HG02678 (cell line): ENCODE data around the gene MOV10L1.

Experiments
- ATAC-seq: cut with Tn5 transposase; IDR thresholded peaks from one replicate; pipeline ENCODE4 v1.9.1; 2021; ENCODE audit warnings: mild to moderate bottlenecking, moderate library complexity; ENCODE audit not compliant: unreplicated experiment

Gene MOV10L1

DNA sequence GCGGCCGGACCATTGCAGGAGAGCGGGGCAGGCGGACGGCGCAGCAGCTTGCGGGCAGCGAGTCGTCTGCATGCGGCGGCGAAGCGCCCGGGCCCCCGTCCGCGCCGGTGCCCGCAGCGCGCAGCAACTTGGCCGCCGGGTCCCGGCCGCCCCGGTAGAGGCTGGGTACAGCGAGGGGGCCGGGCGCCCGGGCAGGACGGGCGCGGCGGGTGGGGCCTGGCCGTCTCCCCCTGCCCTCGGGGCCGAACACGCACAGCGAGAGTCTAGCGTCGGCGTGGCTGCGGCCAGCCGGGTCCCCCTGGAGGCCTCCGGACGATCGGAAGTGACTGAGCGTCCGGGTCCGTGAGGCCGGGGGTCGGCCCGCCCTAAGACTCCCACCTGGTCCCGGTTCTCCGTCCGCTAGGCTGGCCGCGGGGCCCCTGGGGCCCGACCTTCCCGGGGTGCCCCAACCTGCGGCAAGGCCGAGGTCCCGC is 95.1 kb downstream of the MOV10L1 start:
- ATAC-seq, result no peak

DNA sequence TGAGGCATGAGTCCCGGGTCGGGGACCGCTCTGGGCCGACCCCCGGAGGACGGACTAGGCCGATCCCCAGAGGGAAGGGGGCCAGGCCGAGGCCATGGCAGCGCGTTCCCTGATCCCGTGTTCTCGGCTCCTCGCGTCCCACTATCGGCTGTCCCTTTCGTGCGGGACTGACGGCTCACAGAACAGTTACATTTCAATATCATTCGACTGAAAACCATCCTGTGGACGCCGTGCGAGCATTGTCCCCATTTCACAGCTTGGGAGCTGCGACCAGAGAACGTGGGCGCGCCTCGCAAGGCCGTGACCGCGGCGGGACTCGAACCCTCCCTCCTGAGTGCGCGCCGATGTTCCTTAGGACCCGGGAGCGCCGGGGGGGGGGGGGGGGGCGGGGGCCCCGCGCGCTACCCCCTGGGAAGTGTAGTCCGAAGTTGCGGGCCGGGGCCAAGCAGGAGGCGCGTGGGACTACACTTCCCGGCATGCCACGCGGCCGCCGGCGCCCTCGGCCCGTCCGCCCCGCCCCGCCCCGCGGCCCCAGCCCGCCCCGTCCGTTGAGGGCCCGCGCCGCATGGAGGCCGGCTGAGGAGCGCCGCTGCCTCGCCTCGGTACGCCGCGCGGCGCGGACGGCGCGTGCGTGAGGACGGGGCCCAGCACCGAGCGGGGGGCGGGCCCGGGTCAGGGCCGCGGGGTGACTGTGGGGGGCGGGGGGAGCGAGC is 95.7 kb downstream of the MOV10L1 start, which contains the start of gene TRABD:
TSS of gene TRABD (plus strand) at position 539 of the 713 bp plus-strand sequence. CDS start 7,148 bp downstream, outside the sequence.
- peak; percentile 49 for ATAC-seq

DNA sequence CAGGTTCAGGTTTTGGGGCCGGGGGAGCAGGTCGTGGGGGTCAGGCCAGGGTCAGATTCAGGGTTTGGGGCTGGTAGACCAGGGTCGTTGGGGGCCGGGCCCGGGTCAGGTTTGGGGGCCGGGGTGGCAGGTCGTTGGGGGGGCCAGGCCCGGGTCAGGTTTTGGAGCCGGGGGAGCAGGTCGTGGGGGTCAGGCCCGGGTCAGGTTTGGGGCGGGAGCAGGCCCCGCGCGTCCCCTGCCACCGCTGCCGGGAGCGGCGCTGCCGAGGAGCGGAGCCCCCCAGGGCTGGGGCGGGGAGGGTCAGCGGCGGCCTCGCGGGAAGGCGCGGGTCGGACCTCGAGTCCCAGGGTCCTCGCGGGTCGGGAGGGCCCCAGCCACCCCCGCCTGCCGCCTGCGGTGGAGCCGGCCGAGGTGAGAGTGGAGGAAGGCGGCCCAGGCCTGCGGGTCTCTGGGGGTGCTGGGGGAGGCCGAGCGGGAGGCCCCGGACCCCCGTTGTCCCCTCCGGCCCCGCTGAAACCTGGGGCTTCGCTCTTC is 96.4 kb downstream of the MOV10L1 start:
- ATAC-seq, result no peak

DNA sequence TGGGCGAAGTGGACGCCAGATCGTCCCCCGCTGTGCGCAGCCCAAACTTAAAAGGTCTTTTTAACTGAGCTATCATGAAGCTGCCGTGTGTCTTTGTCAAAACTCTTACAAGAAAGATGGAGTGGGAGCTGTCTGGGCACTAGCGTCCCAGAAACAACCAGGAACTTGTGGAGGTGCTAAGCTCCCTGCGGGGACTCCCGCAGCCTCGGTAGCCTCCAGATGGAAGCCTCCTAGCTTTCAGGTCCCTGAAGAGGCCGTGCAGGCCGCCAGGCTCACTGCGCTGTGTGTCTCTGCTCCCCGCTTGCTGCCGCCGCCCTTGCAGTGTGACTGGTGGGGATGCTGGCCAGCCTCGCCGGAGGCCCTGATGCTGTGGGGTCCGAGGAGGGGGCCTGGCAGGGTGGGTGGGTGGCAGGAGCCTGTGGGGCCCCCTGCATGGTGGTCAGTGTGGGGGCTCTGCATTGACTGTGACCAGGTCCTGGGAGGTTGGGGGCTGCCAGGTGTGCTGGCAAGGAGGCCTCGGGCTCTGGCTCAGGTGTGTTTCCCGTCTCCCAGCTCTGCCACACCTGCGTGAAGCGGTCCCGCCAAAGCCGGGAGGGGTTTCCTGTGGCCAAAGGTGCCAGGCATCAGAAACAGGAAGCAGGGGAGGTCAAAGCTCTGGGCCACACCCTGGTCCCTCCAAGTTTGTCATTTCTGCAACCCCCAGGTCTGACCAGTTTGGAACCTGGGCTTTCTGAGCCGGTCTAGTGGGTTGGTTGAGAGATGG is 97.1 kb downstream of the MOV10L1 start:
- no peak for ATAC-seq

DNA sequence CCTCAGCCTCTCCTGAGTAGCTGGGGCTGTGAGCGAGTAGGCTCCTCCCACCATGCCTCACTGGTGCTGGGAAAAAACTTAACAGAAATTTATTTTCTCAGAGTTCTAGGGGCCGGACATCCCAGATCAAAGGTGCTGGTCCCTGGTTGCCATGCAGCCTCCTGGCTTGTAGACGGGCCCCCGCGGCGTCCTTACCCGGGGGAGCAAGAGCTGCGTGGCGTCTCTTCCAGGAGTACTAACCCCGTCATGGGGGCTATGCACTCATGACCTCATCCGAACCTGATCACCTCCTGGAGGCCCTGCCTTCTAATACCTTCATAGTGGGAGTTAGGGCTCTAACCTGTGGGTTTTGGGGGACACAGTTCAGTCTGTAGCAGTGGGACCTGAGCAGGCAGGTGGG is 98.5 kb downstream of the MOV10L1 start:
- no peak for ATAC-seq

DNA sequence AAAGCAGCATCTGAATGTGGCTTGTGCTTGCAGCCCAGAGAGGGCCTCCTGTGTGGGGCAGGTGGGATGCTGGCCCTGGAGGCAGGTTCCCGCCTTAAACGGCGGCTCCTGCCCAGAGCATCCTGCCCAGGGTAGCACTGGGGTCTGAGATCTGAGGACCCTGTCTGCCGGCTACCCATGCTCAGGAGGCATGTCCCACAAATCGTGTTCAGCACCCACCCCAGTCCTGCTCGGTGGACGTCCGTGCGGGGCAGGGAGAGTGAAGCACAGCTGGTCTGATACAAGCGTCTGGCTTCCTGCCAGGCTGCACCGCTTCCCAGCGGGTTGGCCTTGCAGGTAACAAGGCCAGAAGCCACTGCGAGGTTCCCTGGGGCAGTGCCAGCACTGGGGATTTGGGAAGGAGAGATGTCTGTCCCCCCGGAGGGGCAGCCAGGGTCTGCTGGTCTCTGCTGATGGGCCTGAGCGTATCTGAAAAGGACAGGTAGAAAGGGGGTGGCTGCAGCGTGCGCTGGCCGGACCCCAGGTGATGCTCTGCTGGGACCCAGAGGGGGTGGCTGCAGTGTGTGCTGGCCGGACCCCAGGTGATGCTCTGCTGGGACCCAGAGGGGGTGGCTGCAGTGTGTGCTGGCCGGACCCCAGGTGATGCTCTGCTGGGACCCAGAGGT is 99.5 kb downstream of the MOV10L1 start:
- ATAC-seq, result no peak

DNA sequence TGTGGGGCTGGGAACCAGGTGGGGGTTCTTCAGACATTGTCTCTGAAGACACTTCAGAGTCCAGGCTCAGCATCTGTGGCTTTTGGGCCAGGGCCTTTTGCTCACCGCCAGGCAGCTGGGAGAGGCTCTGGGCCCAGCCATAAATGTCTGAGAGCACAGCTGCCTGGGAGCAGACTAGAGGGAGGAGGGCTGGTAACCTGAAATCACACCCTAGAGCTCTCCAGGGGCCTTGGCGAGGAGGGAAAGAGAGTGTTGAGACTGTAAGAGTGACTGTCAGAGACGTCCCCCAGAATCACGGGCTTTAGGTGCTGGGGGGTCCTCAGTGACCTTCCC is 100.0 kb downstream of the MOV10L1 start:
- peak; percentile 0 for ATAC-seq

DNA sequence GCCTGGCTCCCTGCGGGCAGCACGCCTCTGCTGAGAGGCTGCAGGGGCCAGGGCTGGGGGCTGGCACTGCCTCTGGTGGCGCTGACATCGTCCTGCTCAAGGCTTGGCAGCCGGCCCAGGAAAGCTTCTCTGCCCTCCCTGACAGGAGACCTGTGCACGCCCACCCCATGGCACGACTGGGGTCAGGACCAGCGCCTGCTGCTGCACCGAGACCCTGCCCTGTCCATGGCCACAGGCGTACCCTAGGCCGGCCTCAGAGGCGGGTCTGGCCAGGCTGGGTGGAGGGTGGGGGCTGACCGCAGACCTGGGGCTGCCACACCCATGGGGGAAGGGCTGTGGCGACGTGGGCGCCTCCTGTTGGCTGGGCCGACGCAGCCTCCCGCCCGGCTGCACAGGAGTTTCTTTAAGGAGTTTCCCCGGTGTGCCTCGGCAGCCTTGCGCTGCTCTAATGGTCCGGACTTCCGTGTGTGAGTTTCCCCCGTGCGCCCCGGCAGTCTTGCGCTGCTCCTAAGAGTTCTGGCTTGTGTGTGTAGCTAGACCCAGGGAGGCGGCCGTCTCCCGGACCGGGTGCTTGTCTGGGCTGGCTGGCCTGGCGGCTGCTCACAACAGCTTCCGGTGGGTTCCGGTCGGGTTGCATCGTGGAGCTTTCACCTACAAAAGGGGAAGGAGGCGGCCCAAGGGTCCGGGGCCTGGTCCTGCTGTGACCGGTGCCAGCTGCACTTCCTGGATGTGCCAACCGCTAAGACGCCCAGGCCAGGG is 100.6 kb downstream of the MOV10L1 start:
- ATAC-seq, result peak; percentile 41

DNA sequence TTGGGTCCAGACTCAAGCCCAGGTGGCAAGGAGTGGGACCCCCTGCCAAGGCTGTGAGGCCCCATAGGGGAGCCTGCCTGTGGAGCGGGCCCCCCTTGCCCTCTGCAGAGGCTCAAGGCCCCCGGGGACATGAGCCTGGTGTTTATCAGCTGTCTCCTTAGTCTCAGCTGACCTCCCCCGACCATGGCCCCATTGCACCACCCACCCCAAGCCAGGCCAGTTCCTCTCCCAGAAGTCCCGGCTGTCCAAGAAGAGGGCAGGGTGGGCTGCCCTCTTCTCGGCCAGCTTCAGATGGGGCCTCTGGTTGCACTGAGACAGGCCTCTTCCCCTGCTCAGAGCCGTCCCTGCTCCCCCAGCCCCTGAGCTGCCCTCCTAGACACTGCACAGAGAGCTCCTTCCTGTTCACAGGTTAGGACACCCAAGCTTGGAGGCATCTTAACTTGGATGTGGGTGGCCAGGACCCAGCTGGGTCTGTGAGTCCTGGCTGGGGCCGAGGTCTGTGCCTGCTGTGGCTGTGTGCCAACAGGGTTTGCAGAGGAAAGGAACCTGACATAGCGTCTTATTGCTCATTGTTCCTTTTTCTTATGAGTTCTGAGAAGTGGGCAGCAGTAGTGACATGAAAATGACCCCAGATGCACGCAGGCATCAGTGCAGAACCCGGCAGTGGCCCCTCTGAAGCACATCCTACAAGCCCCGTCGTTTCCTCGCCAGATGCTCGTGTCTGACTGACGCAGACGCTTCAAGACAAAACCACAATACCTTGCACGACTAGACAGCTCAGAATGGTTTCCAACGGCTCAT is 101.3 kb downstream of the MOV10L1 start:
- peak; percentile 28 for ATAC-seq

DNA sequence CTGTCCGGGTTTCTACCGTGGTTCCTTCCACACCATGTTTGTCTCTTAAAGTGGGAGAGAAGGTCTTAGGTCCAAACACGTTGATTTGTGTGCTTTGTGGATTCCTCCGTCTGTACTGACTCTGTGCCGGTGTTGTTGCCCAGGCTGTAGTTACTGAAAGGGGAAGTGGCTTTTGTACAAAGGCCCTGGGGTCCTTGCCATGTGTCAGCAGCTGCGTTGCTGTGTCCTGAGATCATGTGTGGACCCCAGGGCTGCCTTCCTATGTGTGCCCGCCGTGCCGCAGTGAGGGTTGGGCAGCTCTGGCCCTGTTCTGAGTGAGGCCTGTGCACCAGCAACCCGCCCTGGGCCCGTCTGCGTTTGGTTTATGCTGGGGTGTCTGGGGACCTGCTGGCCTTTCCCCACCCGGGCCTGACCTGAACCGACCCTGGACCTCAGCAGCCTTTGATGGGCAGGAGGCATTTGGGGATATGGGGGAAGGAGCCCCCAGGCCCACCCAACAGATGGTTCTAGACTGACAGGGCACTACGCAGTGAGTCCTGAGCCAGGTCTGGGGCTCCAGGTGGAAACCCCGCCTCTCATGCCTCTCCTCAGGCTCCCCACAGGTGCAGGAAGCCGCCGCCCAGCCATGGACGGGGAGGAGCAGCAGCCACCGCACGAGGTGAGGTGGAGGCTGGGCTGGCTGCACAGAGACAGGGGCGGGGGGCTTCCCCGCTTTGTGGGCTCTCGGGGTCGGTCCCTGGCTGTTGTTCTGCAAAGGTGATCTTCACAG is 102.8 kb downstream of the MOV10L1 start:
- ATAC-seq, result no peak

DNA sequence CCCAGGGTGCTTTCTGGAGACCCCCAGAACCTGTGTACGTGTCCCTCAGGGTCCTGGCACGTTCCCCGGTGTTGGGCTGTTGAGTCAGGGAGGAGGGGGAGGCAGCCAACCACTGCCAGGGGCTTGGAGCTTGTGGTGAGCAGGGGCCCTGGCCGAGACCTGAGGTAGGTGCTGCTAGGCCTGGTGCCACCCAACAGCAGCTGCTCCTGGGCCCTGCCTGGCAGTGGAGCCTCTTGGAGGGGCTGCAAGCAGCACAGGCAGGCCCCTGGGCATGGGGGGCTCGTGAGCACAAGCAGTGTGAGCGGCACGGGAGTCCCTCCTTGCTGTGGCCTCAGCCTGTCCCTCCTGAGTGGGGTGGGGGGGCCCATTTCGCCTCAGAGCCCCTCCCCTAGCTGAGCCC is 103.8 kb downstream of the MOV10L1 start:
- no peak for ATAC-seq

DNA sequence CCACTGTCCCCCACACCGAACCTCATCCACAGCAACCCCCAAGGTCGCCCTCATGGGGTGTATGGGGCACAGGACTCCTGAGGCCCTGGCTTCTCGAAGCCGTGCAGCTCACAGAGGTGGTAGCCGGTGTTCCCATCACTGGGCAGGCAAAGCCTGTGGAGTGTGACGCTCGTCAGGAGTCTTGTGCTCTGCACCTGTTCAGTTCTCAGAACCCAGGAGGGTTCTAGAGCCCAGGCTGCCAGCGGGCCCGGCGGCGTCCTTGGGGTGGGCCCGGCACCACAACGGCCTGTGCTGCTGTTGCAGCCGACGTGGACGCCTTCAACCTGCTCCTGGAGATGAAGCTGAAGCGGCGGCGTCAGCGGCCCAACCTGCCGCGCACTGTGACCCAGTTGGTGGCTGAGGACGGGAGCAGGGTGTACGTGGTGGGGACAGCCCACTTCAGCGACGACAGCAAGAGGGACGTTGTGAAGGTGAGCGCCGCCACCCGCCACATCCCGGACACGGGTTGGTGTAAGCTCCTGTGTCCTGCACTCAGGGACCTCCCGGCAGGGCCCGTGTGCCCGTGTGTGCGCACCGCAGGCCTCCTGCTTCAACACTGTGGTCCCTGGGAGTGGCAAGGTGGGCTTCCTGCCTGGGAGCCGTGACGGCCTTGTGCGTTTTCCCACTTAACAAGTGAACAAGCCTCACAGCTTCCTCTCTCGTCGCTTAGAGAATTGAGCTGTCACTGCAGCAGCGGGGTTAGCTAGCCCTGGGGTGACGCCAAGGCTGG is 104.4 kb downstream of the MOV10L1 start:
- no peak for ATAC-seq

DNA sequence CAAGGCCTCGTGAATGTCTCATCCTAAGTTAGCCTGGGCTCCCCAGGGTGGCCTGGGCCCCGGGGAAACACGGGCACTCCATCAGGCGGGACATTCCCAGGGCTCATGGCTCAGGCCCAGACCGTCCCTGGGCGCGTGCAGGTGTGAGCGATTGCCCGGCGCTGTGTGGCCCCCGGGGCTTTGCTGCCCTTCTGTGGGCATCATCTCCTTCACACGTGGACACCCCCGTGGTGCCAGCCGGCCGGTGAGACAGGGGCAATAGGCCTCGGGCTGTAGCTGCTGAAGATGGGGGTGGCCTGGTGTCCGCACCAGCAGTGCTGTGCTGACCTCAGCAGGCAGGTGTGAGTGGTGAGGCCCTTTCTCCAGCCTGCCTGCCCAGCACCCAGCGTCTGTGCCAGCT is 106.5 kb downstream of the MOV10L1 start:
- ATAC-seq, result no peak

DNA sequence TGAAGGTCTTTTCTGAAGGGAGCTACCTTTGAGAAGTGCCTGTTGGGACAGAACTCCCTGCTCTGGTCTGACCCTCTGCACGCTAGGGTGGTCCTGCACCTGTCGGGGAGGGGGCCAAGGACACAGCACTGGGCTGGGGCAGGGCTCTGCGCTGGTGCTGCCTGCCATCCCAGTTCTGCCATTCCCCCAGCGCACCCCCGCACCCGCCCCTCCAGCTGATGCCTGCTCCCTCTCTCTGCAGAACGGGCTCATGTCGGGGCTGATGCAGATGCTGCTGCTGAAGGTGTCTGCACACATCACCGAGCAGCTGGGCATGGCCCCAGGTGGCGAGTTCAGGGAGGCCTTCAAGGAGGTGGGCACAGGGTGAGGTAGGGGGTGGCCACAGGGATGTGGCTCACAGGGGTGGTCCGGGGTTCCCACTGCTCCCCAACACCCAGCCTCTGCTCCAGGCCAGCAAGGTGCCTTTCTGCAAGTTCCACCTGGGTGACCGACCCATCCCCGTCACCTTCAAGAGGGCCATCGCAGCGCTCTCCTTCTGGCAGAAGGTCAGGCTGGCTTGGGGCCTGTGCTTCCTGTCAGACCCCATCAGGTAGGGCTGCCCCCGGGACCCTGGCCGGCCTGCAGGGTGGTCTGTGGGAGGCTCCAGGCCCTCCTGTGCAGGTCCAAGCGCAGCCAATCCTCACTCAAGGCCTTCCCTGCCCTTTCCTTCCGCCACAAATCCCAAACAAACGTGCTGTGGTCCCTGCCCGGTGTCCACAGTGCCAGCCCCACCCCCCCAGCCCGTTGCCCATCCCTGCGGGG is 107.4 kb downstream of the MOV10L1 start:
- no peak for ATAC-seq

DNA sequence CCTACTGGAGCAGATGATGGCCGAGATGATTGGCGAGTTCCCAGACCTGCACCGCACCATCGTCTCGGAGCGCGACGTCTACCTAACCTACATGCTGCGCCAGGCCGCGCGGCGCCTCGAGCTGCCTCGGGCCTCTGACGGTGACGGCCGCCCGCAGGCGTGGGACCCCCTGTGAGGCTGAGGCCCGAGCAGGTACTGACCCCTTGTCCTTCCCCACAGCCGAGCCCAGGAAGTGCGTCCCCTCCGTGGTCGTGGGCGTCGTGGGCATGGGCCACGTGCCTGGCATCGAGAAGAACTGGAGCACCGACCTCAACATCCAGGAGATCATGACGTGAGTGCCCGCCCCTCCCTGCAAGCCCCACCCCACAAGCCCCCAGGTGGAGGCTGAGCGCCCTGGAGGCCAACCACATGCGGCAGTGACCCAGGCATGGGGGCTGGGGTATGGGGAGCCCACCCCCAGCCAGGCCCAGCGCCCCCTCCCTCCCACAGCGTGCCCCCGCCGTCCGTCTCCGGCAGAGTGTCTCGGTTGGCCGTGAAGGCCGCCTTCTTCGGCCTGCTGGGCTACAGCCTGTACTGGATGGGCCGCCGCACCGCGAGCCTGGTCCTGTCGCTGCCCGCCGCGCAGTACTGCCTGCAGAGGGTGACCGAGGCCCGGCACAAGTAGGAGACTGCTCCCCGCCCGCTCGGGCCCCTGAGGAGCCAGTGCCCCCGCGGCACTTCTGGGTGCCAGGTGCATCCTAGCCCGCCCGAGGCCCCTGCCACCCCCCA is 108.2 kb downstream of the MOV10L1 start:
- no peak for ATAC-seq

DNA sequence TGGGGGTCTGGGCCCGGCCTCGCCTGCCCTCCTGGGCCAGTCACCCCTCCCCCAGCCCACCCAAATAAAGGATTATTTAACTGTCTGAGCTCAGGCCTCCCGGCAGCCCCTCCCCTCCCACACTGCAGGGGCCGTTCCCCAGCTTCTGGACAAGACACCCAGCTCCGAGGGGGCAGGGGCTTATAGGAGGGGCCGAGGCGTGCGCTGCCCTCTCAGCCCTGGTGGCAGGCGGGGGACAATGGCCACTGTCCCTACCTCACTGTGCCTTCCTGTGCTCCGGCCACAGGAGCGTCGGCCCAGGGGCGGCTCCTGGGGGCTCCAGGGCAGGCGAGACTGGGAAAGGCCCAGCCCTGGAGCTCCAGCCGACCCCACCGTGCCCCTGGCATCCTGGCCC is 108.8 kb downstream of the MOV10L1 start:
- ATAC-seq, result no peak

DNA sequence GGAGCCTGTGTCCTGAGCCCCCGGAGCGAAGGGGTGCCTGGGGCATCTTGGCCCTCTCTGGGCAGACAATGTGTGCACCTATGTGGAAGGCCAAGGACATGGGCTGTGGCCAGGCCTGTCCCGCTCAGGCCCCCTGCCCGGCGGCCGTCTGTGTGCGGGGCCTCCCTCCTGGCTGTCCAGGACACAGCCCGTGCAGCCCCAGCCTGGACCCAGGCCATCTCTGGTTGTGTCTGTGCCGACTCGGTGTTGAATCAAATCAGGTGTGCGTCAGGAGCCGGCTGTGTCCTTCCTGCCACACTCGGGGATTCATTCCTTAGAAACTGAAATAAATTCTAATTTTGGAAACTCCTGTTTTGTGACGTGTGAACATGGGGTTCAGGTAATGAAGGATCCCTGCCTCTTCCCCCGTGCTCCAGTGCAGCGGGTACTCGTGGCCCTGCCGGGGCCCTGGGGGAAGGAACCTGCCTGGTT is 109.5 kb downstream of the MOV10L1 start:
- ATAC-seq, result no peak
